Measurements from ENCODE around the gene CXCL3.

CXCL3 gene

DNA sequence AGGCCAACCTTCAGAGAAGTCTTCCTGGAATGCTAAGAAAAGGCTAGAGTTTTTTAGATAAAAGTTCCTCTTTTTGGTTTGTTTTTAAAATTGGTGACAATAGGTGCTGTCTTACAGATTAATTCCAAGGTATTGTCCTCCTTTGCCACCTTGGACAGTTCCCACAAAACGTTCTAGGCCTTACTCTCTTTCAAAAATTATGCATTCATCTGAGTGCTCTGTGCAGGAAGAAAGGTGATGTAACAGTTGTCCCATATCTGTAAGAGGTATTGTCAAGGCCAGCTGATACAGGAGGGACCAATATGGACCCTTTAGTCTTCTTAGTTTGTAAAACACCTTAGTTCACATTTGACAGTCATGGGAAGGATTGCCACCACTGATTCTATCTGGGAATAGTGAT lies 24.2 kb downstream of the CXCL3 start:
- DNase-seq (ENCODE audit: low spot score), result no peak

DNA sequence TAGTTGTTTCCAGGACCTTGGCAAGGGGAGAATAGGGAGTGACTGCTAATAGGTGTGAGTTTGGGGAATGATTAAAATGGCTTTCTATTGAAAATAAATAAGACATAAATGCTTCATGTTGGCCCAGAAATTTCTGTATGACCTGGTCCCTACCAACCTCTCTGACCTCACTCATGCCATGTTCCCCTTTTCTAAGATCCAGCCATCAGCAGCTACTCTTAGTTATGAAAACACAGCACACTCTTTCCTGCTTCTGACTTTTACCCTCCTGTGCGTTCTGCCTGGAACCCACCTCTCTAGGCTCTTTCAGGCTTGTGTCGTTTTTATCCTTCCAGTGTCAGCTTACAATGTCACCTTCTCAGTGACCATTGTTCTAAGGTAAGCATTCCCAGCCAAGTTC lies 25.2 kb downstream of the CXCL3 start:
- no peak for DNase-seq (ENCODE audit: low spot score)

DNA sequence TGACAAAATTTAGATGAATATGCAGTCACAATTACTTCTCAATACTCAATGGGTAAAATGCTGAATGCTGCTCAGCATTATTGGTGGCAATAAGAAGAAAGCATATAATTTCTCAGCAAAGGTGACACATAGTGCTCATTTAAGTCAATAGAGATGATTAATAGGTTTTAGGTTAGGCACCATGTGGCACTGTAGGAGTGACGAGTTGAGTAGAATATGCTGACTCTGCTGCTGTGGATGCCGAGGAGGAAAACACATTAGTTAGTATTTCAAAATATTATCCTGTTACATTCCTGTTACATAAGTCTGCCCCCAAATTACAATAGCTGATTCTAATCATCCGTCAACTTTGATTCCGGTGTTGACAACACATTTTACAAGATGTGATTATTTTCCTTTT lies 26.4 kb downstream of the CXCL3 start:
- peak; percentile 4 for DNase-seq (ENCODE audit: low spot score)

DNA sequence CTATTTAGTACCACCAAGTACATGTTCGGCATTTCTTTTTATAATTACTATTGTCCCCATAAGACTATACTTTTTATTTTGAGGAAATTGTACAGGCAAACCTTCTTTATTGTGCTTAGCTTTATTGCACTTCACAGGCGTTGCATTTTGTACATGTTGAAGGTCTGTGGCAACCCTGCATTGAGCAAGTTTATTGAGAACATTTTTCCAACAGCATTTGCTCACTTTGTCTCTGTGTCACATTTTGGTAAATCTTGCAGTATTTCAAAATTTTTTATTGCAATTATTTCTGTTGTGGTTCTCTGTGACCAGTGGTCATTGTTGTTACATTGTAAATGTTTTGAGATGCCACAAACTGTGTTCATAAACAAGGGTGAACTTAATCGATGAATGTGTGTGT lies 29.2 kb downstream of the CXCL3 start:
- no peak for DNase-seq (ENCODE audit: low spot score)

DNA sequence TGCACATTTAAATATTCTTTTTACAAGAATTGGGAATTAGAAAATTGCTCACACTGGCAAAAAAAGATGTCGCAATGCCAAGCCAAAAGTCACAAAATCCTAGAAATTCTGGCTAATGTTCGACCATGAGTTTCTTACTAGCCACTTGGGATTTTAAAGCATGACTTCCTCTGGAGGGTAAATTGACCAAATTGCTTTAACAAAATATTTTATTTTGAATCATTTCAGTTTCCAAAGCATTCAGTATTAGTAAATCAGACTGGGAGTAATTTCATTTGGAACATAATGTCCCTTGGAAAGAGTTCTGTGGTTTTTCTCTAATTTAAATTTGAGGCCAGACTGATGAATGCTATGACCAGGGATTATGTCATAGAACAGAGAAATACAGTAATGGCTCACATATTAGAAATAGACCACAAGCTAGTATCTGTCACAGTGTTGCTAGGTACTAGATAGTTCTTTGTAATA lies 32.4 kb downstream of the CXCL3 start:
- DNase-seq (ENCODE audit: low spot score), result no peak

DNA sequence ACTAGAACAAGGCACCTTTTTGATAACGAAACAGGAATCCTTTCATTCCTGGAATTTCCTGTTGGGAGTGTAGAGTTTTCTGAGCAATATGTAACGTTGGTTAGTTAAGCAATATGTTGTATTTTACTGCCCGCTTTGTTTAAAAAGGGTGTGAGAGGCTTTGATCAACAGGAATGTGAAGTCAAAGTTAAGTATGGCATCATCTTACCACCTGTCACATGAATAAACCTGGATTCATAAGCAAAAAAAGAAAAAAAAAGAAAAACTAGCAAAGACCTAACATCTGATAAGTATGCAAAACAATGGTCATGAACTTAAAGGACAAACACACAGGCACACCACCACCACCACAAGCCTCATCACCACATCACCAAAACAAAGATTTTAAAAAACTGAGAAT lies 33.0 kb downstream of the CXCL3 start:
- DNase-seq (ENCODE audit: low spot score), result no peak

DNA sequence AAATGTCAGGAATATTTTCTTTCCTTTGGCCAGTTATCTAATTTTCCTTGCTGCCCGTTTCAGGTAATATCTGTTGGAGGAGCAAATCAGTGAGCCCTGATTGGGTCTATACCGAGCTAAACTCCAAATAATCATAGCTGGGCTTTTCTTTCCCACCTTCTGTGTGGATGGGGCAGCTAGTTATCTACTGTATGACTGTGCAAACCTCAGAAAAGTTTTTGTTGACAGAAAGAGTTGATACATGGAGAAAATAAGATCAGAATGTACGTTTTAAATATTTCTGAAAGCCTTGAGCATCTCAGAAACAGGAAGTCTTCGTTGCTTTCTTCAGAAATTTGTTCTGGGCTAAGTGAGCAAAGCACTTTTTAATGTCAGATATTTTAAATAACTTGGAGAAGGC lies 33.8 kb downstream of the CXCL3 start:
- no peak for DNase-seq (ENCODE audit: low spot score)

DNA sequence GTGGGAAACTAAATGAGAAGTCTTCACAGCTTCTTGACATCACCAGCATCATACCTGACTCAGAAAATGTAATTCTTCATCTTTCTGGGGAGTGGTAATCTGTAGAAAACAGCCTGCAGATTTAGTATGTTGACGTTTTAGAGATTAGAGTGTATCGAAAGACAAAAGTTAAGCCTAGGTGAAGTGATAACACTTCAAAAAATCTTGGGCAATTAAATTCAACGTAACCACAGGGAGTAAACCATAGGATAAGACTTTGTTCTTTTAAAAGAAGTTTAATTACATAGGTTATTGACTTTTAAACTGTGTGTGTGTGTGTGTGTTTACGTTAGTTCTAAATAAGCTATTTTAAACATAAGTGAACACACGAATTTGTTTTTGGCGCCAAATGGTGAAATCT lies 38.2 kb downstream of the CXCL3 start:
- no peak for DNase-seq (ENCODE audit: low spot score)

DNA sequence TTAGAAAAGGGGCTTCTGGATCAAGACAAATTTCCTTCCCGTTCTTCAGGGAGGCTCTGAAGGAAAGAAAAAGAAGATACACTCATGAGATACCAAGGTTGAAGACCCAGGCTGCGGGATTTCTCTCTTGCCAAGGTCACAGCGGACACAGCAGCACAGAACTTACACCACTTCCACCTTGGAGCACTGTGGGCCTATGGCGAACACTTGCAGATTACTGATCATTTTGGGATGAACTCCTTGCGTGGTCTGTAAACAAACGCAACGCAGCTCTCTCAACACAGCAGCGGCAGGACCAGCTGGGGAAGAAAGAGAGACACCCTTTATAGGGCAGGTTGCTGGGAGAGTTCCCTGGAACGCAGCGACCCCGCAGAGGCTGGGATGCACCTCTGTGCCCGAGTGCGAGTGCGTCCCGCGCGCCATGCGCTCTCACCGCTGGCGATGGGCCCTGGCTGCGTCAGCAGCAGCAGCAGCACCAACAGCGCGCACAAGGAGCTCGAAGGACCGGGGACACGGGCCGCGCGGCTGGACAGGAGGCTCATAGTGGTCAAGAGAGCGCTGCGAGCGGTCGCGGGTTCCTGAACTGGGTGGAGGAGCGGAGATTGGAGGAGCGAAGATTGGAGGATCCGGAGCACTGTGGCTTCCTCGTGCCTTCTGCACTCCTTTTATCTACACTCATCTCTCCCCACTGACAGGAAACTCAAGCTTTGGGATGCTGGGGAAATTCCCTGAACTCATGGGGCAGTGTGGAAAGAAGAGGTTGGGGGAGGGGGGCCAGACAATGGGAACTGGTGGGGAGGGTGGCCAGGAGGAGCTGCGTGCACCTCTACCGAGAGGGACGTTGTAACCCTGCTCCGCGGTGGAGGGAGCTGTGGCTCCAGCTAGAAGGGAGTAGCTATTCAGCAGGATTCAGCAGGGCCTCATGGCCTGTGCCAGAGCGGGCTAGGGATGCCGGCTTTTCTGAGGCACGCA lies 40.2 kb downstream of the CXCL3 start, which contains the start of gene CXCL5:
Gene CXCL5, minus strand, starts transcription at position 638 of the 972 bp plus-strand sequence. Its CDS starts 96 bp downstream, at position 542.
- DNase-seq (ENCODE audit: low spot score), result peak; percentile 22

DNA sequence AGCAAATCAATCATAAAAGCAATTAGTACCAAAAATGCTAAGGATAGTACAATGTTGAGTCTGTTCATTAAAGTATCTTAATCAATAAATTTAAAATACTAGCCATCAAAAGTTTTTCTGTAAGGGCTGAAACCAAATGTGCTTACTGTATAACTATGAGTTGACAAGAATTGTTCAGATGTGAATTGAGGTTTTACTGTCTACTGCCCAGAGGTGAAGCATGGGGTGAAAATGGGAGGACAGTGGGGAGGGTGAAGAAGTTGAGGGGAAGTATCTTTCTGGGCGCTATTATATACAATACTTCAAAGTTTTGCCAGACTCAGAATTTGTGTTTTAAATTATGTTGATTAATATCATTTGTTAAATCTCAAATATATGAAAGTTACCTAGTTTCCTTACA lies 46.4 kb downstream of the CXCL3 start:
- DNase-seq (ENCODE audit: low spot score), result no peak

DNA sequence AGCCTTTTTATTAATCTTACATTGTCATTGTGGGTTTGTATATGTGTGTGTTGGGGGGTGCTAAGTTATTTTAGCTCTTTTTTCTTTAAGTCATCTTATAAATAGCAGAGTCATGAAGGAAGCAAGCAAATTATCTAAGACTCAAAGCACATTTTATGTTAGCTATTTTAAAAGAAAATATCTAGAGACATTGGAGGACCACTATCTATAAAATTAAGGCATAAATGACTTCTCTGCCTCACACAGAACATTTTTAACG lies 46.8 kb downstream of the CXCL3 start:
- DNase-seq (ENCODE audit: low spot score), result no peak

DNA sequence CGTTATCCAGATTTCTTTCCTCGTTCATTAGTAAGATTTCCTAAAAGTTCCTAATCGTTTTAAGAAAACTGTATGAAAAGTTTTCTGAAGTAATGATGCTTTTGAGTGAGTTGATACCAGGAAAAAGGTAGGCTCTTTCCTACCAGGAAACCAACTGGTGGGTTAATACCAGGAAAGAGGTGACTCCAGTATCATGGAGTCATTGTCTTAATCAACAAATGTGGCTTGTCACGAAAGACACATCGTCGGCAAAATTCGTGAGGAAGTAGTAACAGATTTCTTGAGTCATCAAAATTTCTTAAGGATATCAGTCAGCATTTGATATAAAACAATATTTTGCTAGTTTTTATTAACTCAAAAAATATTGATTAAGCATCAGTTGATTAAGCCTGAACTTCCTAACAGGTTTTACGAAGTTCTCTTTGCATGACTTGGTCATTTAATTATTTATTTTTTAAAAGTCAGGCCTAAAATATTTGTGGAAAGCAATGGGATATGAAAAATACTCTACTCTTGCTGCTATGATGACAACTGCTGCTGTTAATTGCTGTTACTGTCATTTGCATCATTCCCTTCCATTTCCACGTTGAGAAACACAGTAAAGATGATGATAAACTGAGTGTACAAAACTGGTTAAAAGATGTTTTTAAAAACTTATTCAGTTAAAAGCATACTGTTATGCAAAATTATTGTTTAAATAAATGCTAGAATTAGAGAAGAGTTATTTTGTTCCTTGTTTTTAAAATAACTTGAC lies 47.3 kb downstream of the CXCL3 start:
- no peak for DNase-seq (ENCODE audit: low spot score)

DNA sequence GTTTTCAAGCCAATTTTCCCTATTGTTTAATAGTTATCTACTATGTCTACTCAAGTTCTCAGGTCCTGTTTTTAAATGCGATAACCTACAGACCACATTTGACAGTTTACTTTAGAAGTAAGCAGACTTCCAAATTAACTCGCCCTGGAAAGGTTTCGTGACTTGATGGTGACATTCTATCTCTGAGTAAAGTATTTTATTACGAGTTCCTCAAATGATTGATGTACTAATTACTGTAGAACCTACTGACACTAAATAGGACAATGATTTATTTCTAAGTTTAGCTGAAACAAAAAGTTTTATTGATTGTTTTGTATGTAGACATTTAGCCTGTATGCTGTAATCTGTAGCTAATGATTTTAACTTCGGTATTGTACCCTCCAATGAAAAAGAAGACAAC lies 48.6 kb downstream of the CXCL3 start:
- no peak for DNase-seq (ENCODE audit: low spot score)

DNA sequence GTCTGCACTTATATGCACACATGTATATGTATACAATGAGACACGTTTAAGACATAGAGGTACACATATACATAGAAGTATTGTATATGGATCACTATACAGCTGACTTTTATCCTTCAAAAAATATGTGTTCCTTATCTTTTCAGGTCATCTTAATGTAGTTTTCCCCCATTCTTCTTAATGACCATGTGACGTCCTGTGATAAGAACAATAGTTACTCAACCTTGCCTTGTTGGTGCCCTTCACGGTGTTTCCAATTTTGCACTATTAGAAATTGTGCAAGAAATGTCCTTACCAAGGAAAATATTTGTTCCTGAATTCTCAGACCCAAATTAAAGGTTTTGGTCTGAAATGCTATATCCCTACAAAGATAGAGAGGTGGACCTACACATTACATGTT lies 49.5 kb downstream of the CXCL3 start:
- DNase-seq (ENCODE audit: low spot score), result no peak

DNA sequence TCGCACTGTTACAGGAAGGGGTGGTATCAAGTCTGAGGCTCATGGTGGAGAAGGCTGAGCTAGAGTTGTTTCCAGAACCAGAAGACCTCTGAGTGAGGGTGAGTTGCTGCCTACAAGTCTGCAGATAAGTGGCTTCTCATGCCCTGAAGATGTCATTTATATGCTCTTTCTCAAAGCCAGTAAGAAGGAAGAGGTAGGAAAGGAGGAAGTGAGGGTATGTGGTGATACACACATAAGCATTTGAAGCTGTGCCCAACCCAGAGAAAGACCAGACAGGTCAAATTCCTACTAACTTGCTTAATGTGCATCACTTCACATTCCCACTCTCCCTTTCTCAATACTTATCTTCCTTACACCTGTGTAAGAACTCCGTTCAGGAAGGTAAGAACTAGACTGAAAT lies 50.4 kb downstream of the CXCL3 start, which contains the start of gene PPBP:
Gene PPBP, minus strand, starts transcription at position 130 of the 400 bp plus-strand sequence. Its CDS starts 87 bp downstream, at position 43.
- no peak for DNase-seq (ENCODE audit: low spot score)

All from Ammon's horn (tissue), 1 donor.